GM12875 (cell line): ENCODE results near the gene GRM7.

Experiments used
- H3K4me3 ChIP-seq: one replicate; pipeline ENCODE4 v1.5.1; 2011; ENCODE audit warnings: low read depth, low read length, control low read depth
- TF ChIP-seq, protein P1 (sequence below): IDR thresholded peaks from 2 replicates; pipeline ENCODE4 v1.5.1; 2011; ENCODE audit warnings: low read depth, mild to moderate bottlenecking, control low read depth, inconsistent platforms, low read length, moderate library complexity, borderline replicate concordance; ENCODE audit not compliant: insufficient read depth

GRM7 gene

DNA sequence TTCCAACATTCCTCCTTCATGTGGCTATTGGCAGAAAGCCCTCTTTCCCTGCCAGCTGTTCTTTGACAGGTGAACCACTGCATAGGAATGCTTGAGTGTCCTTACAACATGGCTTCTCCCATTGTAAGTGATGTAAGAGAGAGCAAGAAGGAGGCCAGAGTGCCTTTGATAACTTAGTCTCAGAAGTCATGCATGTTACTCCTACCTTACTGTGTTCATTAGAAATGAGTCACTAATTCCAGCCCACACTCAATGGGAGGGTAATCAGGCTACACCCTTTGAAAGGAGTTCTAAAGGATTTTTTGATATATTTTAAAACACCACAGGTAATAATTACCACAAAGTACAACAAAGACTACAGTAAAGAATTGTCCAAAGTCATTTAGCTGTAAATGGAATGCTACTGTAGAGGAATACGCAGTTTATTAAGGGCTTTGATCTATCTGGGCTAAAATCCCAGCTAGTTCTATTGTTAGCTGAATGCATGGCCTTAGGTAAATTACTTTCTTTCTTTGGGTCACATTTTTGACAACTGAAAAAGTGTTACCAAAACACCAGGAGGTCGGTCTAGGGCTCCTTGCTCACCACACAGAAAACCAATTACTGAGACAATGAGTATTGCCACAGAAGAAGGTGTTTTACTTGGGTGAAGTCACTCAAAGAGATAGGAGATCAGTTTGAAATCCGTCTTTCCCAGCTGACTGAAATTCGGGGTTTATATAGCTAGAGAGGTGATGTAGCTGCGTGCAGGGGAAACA lies 154.9 kb downstream of the GRM7 start:
- TF ChIP-seq, protein P1, sequence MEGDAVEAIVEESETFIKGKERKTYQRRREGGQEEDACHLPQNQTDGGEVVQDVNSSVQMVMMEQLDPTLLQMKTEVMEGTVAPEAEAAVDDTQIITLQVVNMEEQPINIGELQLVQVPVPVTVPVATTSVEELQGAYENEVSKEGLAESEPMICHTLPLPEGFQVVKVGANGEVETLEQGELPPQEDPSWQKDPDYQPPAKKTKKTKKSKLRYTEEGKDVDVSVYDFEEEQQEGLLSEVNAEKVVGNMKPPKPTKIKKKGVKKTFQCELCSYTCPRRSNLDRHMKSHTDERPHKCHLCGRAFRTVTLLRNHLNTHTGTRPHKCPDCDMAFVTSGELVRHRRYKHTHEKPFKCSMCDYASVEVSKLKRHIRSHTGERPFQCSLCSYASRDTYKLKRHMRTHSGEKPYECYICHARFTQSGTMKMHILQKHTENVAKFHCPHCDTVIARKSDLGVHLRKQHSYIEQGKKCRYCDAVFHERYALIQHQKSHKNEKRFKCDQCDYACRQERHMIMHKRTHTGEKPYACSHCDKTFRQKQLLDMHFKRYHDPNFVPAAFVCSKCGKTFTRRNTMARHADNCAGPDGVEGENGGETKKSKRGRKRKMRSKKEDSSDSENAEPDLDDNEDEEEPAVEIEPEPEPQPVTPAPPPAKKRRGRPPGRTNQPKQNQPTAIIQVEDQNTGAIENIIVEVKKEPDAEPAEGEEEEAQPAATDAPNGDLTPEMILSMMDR, result no peak
- H3K4me3 ChIP-seq, result no peak overlapping the region

DNA sequence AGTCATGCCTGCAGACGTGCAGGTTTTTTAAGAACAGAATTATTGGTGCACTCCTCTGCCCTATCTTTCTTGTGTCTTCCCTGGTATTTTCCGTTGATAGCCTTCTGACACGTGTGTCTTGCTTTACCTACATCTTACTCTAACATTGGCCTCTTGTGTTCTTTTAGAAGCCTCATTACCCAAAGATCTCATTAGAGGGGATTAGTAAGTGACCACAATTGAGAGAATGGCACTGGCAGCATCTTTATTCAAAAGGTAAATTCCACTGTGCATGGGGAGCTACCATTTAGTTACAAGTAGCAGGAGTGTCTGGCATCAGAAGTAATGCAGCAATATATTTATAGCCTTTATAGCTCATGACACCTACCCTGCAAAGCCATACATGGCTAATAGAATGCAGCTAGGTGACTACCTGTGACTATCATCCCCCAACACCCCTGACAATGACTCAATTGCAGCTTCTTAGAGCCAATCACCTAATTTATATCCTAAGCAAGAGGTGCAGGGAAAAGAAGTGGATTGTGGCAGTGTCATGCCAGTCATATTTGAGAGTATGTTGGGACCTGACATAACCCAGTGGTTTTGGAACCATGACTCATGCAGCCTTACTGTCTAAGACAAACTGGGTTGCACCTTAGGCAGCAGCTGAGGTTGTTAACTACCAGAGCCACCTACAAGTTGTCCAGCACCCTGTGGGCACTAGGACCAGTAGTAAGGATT lies 164.8 kb downstream of the GRM7 start:
- H3K4me3 ChIP-seq, result no peak overlapping the region
- TF ChIP-seq, protein P1, result no peak

DNA sequence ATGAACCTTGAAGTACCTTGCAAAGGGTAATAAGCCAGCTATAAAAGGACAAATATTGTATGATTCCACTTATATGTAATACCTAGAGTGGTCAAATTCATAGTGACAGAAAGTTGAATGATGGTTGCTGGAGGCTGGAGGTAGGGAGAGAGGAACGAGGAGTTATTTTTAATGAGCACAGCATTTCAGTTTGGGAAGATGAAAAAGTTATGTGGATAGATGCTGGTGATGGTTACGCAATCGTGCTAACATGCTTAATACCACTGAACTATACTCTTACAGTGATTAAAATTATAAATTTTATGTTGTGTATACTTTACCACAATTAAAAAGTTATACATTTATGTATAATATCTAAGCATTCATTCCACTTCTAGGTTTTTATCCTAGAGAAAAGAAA lies 168.6 kb downstream of the GRM7 start:
- no peak overlapping the region for H3K4me3 ChIP-seq
- TF ChIP-seq, protein P1, result no peak

DNA sequence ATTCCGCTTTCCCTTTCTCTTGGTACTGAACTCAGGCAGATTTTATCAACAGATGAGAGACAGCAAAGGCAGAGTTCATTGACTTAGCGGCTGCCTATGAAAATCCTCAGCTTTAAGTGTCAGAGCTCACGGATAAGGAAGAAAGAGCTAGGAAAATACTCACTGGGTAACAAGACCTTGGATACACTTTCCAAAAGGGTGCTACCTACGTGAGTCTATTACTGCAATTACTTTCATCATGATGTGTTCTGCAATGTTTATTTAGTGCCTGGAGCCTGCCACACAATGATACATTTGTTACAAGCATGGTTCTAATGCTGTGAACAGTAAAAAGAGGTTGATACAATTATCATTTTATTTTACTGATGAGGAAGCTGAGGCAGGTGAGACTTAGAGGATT lies 177.5 kb downstream of the GRM7 start:
- TF ChIP-seq, protein P1, result no peak
- H3K4me3 ChIP-seq, result no peak overlapping the region

DNA sequence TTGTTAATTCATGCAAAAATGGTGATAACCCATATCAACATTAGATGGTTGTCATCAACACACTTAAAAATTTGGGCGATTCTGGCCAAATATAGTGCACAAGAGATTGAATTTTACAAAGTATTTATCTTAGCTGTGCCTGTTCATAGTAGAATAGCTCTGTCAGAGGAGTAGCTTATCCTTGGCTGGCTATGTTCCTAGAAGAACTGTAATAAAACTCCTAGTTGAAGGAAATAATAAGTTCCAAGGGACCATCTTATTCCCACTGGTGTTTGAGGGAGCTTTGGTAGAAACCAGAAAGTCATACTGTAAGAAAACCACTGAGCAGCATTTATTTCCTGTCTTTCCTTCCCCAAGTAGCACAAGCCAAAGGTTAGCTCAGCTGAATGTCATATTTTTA lies 201.8 kb downstream of the GRM7 start:
- TF ChIP-seq, protein P1, result no peak
- no peak overlapping the region for H3K4me3 ChIP-seq

DNA sequence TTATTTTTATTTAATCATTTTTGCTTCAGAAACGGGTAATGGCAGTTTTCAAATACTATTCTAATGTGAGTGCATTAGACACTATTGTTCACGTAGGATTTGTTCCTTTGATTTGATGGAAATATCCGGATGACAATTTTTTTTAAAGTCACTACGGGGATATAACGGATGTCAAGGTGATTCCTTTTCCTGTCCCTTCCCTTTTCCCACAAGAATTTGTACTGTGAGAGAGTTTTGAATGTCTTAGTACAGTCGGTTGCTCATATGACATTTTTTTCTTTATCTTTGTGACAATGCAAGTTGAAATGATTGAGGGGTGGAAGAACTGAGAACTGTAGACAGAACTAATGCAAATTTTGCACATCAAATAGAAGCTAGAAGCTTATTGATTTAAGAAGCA lies 209.5 kb downstream of the GRM7 start:
- no peak overlapping the region for H3K4me3 ChIP-seq
- TF ChIP-seq, protein P1, result no peak

DNA sequence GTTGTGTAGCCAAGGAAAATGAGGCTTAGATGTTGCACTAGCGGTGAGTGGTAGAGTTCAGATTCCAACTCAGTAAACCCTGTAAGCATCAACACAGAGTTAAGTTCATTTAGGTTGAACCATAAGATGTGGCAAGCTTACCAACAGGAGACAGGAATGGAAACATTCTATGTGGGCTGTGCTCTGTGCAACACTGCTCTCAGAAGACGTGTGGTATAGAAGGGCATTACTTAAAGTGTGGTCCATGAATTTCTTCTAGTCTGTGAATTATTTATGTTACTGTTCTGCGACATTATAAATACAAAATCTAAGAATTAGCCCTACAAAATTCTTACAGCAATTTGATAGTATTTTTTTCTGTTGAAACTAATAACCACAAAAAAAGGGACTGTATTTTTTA lies 213.3 kb downstream of the GRM7 start:
- TF ChIP-seq, protein P1, result no peak

More for the DNA sequence above, 213.3 kb downstream of the GRM7 start:
- no peak overlapping the region for H3K4me3 ChIP-seq
